ENCODE results near the gene USP40. TPM values are rescaled to one million over a fixed set of nuclear protein-coding genes. Genes with fewer than 3 reads are reported as not detected.

USP40 gene
- total RNA-seq, 1 experiment from 2014 or later = 127 TPM

GRCh38 chr2:233531955-233532354 is 34.6 kb downstream of the USP40 start:
- Histone ChIP-seq H2AFZ (no peak overlapping the region), H3K4me3 (no peak overlapping the region), H3K9me2 (ENCODE audit: insufficient read depth) (no peaks in the 10 kb centered on the region), H3K79me2 (ENCODE audit: low read depth) (no peaks in the 10 kb centered on the region), H3K9me3 (ENCODE audit: insufficient read depth, low read depth) (no peaks in the 10 kb centered on the region), H4K20me1 (ENCODE audit: insufficient read depth) (no peaks in the 10 kb centered on the region), H3K4me1 (replicated peaks; ENCODE audit: insufficient read depth) (peaks cover 4% of the 10 kb centered on the region; the same call in 1 of the 2 replicates), H3K27ac (no peak overlapping the region), H3K4me2 (no peak overlapping the region), H3K36me3 (ENCODE audit: low read depth) (peaks cover 15% of the 10 kb centered on the region; the same call in 1 of the 2 replicates), H3K27me3 (ENCODE audit: insufficient read depth, low read depth) (no peaks in the 10 kb centered on the region), H3F3A (ENCODE audit: insufficient read depth, low read depth) (no peaks in the 10 kb centered on the region)
- CTCF ChIA-PET = no interaction called here
- POLR2A ChIA-PET (ENCODE audit: unreplicated experiment) = no interaction called here
- intact Hi-C loops (cut with micrococcal nuclease; ENCODE audit: unreplicated experiment) = no loop called here
- no TSS peak for BruUV-seq (replicated peaks)
- no peak for DNase-seq
- no peak for TF ChIP-seq CTCF (conservative IDR thresholded peaks at IDR 0.05)

- peaks cover 15% of the 10 kb centered on the region; the same call in 1 of the 2 replicates for H3K36me3 ChIP-seq (ENCODE audit: low read depth)
- no peak overlapping the region for H2AFZ ChIP-seq
- TF ChIP-seq EZH2 (IDR thresholded peaks at IDR 0.05; ENCODE audit: low read depth) = no peak
- no peak for TF ChIP-seq CTCF (conservative IDR thresholded peaks at IDR 0.05)
- DNase-seq = no peak
- CTCF ChIA-PET = no interaction called here
- H3K27ac ChIP-seq = no peak overlapping the region
- no peak overlapping the region for H3K4me2 ChIP-seq
- H3K27me3 ChIP-seq (ENCODE audit: insufficient read depth, low read depth) = no peaks in the 10 kb centered on the region
- H3K9me3 ChIP-seq (ENCODE audit: insufficient read depth, low read depth) = no peaks in the 10 kb centered on the region
- no TSS peak for BruUV-seq (replicated peaks)
- no peak overlapping the region for H3K4me3 ChIP-seq
- H4K20me1 ChIP-seq (ENCODE audit: insufficient read depth) = no peaks in the 10 kb centered on the region
- POLR2A ChIA-PET (ENCODE audit: unreplicated experiment) = interaction anchor here (0.6 kb wide), 2 partner anchors 19 to 23 kb away, joined by 4 to 5 read pairs; no protein-coding TSS in a partner anchor
- no peaks in the 10 kb centered on the region for H3K9me2 ChIP-seq (ENCODE audit: insufficient read depth)
- H3K4me1 ChIP-seq (replicated peaks; ENCODE audit: insufficient read depth) = peaks cover 4% of the 10 kb centered on the region; the same call in 1 of the 2 replicates
- no peaks in the 10 kb centered on the region for H3F3A ChIP-seq (ENCODE audit: insufficient read depth, low read depth)
- no peaks in the 10 kb centered on the region for H3K79me2 ChIP-seq (ENCODE audit: low read depth)
- intact Hi-C loops (cut with micrococcal nuclease; ENCODE audit: unreplicated experiment) = no loop called here
Measured at GRCh38 chr2:233530381-233530780, 36.2 kb downstream of the USP40 start.

GRCh38 chr2:233528182-233528581 is 38.4 kb downstream of the USP40 start:
- no peaks in the 10 kb centered on the region for H3K27me3 ChIP-seq (ENCODE audit: insufficient read depth, low read depth)
- H3K9me3 ChIP-seq (ENCODE audit: insufficient read depth, low read depth) = no peaks in the 10 kb centered on the region
- no peak for DNase-seq
- POLR2A ChIA-PET (ENCODE audit: unreplicated experiment) = no interaction called here
- H3F3A ChIP-seq (ENCODE audit: insufficient read depth, low read depth) = no peaks in the 10 kb centered on the region
- no peak overlapping the region for H3K4me3 ChIP-seq
- peaks cover 4% of the 10 kb centered on the region; the same call in 1 of the 2 replicates for H3K4me1 ChIP-seq (replicated peaks; ENCODE audit: insufficient read depth)
- intact Hi-C loops (cut with micrococcal nuclease; ENCODE audit: unreplicated experiment) = no loop called here
- BruUV-seq (replicated peaks) = no TSS peak
- H3K79me2 ChIP-seq (ENCODE audit: low read depth) = no peaks in the 10 kb centered on the region
- no peak overlapping the region for H2AFZ ChIP-seq
- H3K9me2 ChIP-seq (ENCODE audit: insufficient read depth) = no peaks in the 10 kb centered on the region
- no peak overlapping the region for H3K27ac ChIP-seq
- CTCF ChIA-PET = no interaction called here
- H3K36me3 ChIP-seq (ENCODE audit: low read depth) = peaks cover 28% of the 10 kb centered on the region
- no peaks in the 10 kb centered on the region for H4K20me1 ChIP-seq (ENCODE audit: insufficient read depth)
- TF ChIP-seq CTCF (conservative IDR thresholded peaks at IDR 0.05) (no peak), EZH2 (IDR thresholded peaks at IDR 0.05; ENCODE audit: low read depth) (no peak)
- H3K4me2 ChIP-seq = no peak overlapping the region

Measured in PC-9 (cell line).